ENCODE measurements around the gene NEU3.

DNA sequence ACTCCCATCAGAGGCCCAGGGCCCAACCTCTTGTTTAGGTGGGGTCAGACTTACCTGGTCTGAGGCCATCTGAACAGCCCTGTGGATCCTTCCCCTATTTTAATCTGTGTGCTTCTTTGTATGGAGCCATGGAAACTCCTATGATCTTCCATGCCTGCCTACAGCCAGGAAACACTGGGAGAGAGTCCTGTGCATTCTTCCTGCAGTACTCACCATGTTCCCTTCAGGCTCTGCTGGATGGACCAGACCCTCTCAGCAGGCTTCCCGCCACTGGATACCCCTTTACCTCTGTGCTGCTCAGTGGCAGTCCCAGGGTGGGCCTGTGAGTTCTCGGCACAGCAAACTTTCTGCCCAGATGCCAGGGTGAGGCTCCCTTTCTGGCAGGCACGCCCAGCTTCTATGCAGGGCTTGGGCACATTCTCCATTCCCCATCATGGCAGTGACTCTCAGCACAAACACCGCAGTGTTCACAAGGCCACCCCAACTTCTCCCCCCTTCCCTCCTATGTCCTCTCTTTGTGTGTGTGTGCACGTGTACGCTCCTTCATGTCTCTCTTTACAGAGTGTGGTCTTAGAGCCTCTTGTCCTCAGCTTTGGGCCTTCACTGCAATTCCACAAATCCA is 34.8 kb downstream of the NEU3 start:
- TF ChIP-seq CTCF (IDR thresholded peaks at IDR 0.05 in 4 of 5, conservative IDR thresholded peaks at IDR 0.05 in 1 of 5): no peak
- no peak for TF ChIP-seq POLR2A (IDR thresholded peaks at IDR 0.05)
